HepG2 (cell line): Measurements from ENCODE around the gene SPCS1. TPM values are rescaled to one million over a fixed set of nuclear protein-coding genes. Genes with fewer than 3 reads are reported as not detected.

Source experiments
- AGO2 ChIP-seq: fragments of 200-400 bp; formaldehyde crosslinking; optimal IDR thresholded peaks from 2 replicates; pipeline ENCODE3; 2017; ENCODE audit warnings: mild to moderate bottlenecking, low read depth, low read length, moderate library complexity
- CENPX ChIP-seq: sonication (generic); formaldehyde crosslinking; IDR thresholded peaks from 2 replicates; pipeline ENCODE4 v1.9.0; 2021; ENCODE audit warnings: mild to moderate bottlenecking, missing genetic modification reagents, moderate library complexity
- FOXM1 ChIP-seq: sonication (generic); formaldehyde crosslinking; IDR thresholded peaks from 2 replicates; pipeline ENCODE4 v1.5.0; 2020; ENCODE audit warnings: missing genetic modification reagents
- HMGA1 ChIP-seq: sonication (generic); formaldehyde crosslinking; conservative IDR thresholded peaks from 2 replicates; pipeline ENCODE4 v1.4.0; 2020; ENCODE audit warnings: missing genetic modification reagents
- SMAD3 ChIP-seq: sonication (generic); formaldehyde crosslinking; IDR thresholded peaks from 2 replicates; pipeline ENCODE4 v1.4.0; 2020; ENCODE audit warnings: missing genetic modification reagents
- ZBTB7B ChIP-seq: sonication (generic); formaldehyde crosslinking; IDR thresholded peaks from 2 replicates; pipeline ENCODE4 v1.4.0; 2020; ENCODE audit warnings: missing genetic modification reagents
- ZNF282 ChIP-seq: fragments of 450-650 bp; IDR thresholded peaks from 2 replicates; pipeline ENCODE4 v1.6.1; 2018; ENCODE audit not compliant: partially characterized antibody
- ZNF746 ChIP-seq: sonication (generic); formaldehyde crosslinking; IDR thresholded peaks from 2 replicates; pipeline ENCODE4 v1.8.0; 2022; ENCODE audit warnings: mild to moderate bottlenecking, missing genetic modification reagents
- ZNF777 ChIP-seq: sonication (generic); formaldehyde crosslinking; IDR thresholded peaks from 2 replicates; pipeline ENCODE4 v1.4.0; 2020; ENCODE audit warnings: missing genetic modification reagents
- ZSCAN12 ChIP-seq: sonication (generic); formaldehyde crosslinking; IDR thresholded peaks from 2 replicates; pipeline ENCODE4 v1.9.0; 2021; ENCODE audit warnings: mild to moderate bottlenecking, missing genetic modification reagents
- polyA plus RNA-seq, 8 experiments: library from polyadenylated mRNA; depleted of rRNA in 3 of 8; stranded (reverse) in 7 of 8; unstranded in 1 of 8; fragments of >200 nt; fragmentation: Illumina TruSeq in 4 of 8; extraction: Trizol in 4 of 8; gene quantifications; 2 replicates each; pipeline versions ENCODE4 v1.2.1 to v1.2.3, GENCODE V29; 2011 to 2016; ENCODE audit warnings: low read depth in 4 of 8, missing spikeins in 1 of 8, mixed read lengths in 1 of 8; ENCODE audit not compliant: insufficient read depth in 1 of 8
- total RNA-seq, 5 experiments: library from RNA; depleted of rRNA; stranded (reverse); fragments of >200 nt; fragmentation: Illumina TruSeq; extraction: Trizol; gene quantifications; 2 replicates each; pipeline ENCODE4 v1.2.3, GENCODE V29; 2016; ENCODE audit warnings: low read depth in 1 of 5
- TF ChIP-seq, protein P1 (sequence below): IDR thresholded peaks from 2 replicates; pipeline ENCODE4 v1.6.1; 2016; ENCODE audit warnings: missing genetic modification reagents, missing compliant biosample characterization
- TF ChIP-seq, protein P2 (sequence below): sonication (generic); formaldehyde crosslinking; IDR thresholded peaks from 2 replicates; pipeline ENCODE4 v1.5.1; 2020; ENCODE audit warnings: mild to moderate bottlenecking, missing genetic modification reagents, borderline replicate concordance
- TF ChIP-seq, protein P3 (sequence below): sonication (generic); formaldehyde crosslinking; IDR thresholded peaks from 2 replicates; pipeline ENCODE4 v1.9.0; 2022; ENCODE audit warnings: missing genetic modification reagents, mild to moderate bottlenecking, borderline replicate concordance
- TF ChIP-seq, protein P4 (sequence below): sonication (generic); formaldehyde crosslinking; IDR thresholded peaks from 2 replicates; pipeline ENCODE4 v1.4.0; 2020; ENCODE audit warnings: low read depth, mild to moderate bottlenecking, missing genetic modification reagents
- TF ChIP-seq, protein P5 (sequence below): sonication (generic); formaldehyde crosslinking; IDR thresholded peaks from 2 replicates; pipeline ENCODE4 v1.8.1; 2023; ENCODE audit warnings: mild to moderate bottlenecking, missing genetic modification reagents, borderline replicate concordance

The SPCS1 gene
- total and polyA plus RNA-seq, 2 of the 13 experiments (the other 11 are each of a cell fraction or from before 2014, with no cell fraction given) = 84.6 to 120 TPM

DNA sequence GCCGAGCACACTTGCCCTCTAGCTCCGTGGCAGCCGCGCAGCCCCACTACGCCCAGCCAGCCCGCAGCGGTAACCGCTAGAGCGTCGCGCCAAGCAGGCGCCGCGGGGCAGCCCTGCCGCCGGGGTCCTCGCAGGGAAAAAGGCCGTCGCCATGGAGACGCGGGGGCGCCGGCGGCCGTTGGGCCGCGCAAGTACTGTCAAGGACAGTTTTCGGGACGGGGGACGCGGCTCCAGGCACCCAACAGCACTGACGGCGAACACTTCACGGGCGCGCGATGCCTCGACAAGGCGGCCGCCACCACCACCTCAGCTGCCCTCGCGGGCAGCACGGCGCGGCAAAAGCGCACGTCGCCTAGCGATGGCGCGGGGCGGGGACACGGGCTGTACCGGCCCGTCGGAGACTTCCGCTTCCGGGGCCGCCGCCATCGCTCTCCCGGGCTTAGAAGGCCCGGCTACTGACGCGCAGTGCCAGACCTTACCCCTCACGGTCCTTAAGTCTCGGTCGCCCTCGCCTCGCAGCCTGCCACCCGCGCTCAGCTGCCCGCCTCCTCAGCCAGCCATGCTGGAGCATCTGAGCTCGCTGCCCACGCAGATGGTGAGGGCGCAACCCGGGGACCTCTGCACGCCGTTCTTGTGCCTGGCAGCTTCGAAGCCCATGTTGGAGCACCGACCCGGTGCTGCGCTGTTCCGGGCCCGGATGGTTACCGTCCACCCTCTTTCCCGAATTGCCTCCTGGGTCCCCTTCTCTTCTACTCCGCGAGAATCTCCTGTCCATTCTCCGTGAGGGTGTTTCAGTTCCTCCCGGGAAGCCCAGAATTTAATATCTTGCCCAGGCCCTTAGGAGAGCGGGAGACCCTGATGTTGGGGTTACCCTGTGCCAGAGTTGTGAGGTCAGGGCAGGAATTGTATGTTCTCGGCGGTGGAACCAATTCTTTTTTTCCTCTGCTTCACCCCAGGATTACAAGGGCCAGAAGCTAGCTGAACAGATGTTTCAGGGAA lies at the start of gene SPCS1, which contains the start of gene GLT8D1 (continued):
- TF ChIP-seq ZNF777 (CRISPR knock-in tag) (peak; percentile 58; the same call in 1 of the 2 replicates), AGO2 (no peak), ZSCAN12 (CRISPR knock-in tag) (peak; percentile 64; the same call in 1 of the 2 replicates), HMGA1 (CRISPR knock-in tag) (no peak), ZNF746 (no peak), ZNF282 (no peak), FOXM1 (CRISPR knock-in tag) (peak; percentile 31; the same call in 1 of the 2 replicates), ZBTB7B (CRISPR knock-in tag) (peak; percentile 7; the same call in 1 of the 2 replicates), SMAD3 (CRISPR knock-in tag) (peak; percentile 63; the same call in 1 of the 2 replicates), CENPX (CRISPR knock-in tag) (no peak)
- TF ChIP-seq, protein P1, sequence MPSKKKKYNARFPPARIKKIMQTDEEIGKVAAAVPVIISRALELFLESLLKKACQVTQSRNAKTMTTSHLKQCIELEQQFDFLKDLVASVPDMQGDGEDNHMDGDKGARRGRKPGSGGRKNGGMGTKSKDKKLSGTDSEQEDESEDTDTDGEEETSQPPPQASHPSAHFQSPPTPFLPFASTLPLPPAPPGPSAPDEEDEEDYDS = peak; percentile 31; the same call in 1 of the 2 replicates
- TF ChIP-seq, protein P2, sequence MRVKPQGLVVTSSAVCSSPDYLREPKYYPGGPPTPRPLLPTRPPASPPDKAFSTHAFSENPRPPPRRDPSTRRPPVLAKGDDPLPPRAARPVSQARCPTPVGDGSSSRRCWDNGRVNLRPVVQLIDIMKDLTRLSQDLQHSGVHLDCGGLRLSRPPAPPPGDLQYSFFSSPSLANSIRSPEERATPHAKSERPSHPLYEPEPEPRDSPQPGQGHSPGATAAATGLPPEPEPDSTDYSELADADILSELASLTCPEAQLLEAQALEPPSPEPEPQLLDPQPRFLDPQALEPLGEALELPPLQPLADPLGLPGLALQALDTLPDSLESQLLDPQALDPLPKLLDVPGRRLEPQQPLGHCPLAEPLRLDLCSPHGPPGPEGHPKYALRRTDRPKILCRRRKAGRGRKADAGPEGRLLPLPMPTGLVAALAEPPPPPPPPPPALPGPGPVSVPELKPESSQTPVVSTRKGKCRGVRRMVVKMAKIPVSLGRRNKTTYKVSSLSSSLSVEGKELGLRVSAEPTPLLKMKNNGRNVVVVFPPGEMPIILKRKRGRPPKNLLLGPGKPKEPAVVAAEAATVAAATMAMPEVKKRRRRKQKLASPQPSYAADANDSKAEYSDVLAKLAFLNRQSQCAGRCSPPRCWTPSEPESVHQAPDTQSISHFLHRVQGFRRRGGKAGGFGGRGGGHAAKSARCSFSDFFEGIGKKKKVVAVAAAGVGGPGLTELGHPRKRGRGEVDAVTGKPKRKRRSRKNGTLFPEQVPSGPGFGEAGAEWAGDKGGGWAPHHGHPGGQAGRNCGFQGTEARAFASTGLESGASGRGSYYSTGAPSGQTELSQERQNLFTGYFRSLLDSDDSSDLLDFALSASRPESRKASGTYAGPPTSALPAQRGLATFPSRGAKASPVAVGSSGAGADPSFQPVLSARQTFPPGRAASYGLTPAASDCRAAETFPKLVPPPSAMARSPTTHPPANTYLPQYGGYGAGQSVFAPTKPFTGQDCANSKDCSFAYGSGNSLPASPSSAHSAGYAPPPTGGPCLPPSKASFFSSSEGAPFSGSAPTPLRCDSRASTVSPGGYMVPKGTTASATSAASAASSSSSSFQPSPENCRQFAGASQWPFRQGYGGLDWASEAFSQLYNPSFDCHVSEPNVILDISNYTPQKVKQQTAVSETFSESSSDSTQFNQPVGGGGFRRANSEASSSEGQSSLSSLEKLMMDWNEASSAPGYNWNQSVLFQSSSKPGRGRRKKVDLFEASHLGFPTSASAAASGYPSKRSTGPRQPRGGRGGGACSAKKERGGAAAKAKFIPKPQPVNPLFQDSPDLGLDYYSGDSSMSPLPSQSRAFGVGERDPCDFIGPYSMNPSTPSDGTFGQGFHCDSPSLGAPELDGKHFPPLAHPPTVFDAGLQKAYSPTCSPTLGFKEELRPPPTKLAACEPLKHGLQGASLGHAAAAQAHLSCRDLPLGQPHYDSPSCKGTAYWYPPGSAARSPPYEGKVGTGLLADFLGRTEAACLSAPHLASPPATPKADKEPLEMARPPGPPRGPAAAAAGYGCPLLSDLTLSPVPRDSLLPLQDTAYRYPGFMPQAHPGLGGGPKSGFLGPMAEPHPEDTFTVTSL (CRISPR knock-in tag) = peak; percentile 22; the same call in 1 of the 2 replicates
- TF ChIP-seq, protein P3, sequence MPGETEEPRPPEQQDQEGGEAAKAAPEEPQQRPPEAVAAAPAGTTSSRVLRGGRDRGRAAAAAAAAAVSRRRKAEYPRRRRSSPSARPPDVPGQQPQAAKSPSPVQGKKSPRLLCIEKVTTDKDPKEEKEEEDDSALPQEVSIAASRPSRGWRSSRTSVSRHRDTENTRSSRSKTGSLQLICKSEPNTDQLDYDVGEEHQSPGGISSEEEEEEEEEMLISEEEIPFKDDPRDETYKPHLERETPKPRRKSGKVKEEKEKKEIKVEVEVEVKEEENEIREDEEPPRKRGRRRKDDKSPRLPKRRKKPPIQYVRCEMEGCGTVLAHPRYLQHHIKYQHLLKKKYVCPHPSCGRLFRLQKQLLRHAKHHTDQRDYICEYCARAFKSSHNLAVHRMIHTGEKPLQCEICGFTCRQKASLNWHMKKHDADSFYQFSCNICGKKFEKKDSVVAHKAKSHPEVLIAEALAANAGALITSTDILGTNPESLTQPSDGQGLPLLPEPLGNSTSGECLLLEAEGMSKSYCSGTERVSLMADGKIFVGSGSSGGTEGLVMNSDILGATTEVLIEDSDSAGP (CRISPR knock-in tag) = peak; percentile 92; the same call in 1 of the 2 replicates
- TF ChIP-seq, protein P4, sequence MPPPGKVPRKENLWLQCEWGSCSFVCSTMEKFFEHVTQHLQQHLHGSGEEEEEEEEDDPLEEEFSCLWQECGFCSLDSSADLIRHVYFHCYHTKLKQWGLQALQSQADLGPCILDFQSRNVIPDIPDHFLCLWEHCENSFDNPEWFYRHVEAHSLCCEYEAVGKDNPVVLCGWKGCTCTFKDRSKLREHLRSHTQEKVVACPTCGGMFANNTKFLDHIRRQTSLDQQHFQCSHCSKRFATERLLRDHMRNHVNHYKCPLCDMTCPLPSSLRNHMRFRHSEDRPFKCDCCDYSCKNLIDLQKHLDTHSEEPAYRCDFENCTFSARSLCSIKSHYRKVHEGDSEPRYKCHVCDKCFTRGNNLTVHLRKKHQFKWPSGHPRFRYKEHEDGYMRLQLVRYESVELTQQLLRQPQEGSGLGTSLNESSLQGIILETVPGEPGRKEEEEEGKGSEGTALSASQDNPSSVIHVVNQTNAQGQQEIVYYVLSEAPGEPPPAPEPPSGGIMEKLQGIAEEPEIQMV (CRISPR knock-in tag) = peak; percentile 49; the same call in 1 of the 2 replicates
- TF ChIP-seq, protein P5, sequence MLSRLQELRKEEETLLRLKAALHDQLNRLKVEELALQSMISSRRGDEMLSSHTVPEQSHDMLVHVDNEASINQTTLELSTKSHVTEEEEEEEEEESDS (CRISPR knock-in tag) = 0 out of 2 replicates have a peak, but pooled peaks have one; percentile 18
